Measurements from ENCODE around the gene EVI5L. TPM values are rescaled to one million over a fixed set of nuclear protein-coding genes. Genes with fewer than 3 reads are reported as not detected.

EVI5L gene
- total RNA-seq, 1 experiment from 2014 or later, result 6.4 TPM

DNA sequence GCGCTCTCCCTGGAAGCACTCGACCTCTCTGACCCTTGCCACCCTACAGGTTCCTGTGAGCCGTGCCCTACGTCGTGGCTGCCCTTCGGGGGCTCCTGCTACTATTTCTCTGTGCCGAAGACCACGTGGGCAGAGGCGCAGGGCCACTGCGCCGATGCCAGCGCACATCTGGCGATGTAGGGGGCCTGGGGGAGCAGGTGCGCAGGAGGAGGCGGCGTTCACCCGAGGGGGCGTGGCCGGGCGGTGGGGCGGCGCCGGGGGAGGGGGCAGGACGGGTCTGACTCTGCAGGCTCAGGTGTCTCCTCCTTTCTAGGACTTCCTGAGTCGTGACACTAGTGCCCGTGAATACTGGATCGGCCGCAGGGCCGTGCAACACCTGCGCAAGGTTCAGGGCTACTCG, 40.6 kb upstream of the EVI5L start:
- H3K9me3 ChIP-seq (ENCODE audit: control insufficient read depth, insufficient read depth, low read depth, low read length), result no peaks in the 10 kb centered on the region
- in situ Hi-C loops (cut with HindIII; ENCODE audit: low pct_unique_long_range_greater_than_20kb, low sequenced_read_pairs) (no loop called here), intact Hi-C loops (cut with micrococcal nuclease; ENCODE audit: unreplicated experiment) (no loop called here)
- no peak for ATAC-seq
- no peak overlapping the region for H3K27ac ChIP-seq (ENCODE audit: low read length)
- no peak for DNase-seq (ENCODE audit: low read depth, low spot score)
- H3K4me1 ChIP-seq (ENCODE audit: control insufficient read depth, insufficient read depth, low read length), result no peaks in the 10 kb centered on the region
- no TSS peak for BruUV-seq (replicated peaks)
- POLR2A ChIA-PET, result no interaction called here
- no peak overlapping the region for H3K4me3 ChIP-seq (ENCODE audit: low read depth in 2 of 2, low read length in 2 of 2)
- CTCF ChIA-PET, result interaction anchor here (0.6 kb wide), 1 partner anchor 695 kb away, joined by 3 read pairs; no protein-coding TSS in a partner anchor
- no peaks in the 10 kb centered on the region for H3K36me3 ChIP-seq (ENCODE audit: control insufficient read depth, insufficient read depth, low read length)
- no peaks in the 10 kb centered on the region for H3K27me3 ChIP-seq (ENCODE audit: control insufficient read depth, insufficient read depth, low read length)
- TF ChIP-seq, protein P1, sequence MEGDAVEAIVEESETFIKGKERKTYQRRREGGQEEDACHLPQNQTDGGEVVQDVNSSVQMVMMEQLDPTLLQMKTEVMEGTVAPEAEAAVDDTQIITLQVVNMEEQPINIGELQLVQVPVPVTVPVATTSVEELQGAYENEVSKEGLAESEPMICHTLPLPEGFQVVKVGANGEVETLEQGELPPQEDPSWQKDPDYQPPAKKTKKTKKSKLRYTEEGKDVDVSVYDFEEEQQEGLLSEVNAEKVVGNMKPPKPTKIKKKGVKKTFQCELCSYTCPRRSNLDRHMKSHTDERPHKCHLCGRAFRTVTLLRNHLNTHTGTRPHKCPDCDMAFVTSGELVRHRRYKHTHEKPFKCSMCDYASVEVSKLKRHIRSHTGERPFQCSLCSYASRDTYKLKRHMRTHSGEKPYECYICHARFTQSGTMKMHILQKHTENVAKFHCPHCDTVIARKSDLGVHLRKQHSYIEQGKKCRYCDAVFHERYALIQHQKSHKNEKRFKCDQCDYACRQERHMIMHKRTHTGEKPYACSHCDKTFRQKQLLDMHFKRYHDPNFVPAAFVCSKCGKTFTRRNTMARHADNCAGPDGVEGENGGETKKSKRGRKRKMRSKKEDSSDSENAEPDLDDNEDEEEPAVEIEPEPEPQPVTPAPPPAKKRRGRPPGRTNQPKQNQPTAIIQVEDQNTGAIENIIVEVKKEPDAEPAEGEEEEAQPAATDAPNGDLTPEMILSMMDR (IDR thresholded peaks at IDR 0.05), result no peak
- TF ChIP-seq TCF7L2 (IDR thresholded peaks at IDR 0.05; ENCODE audit: low read depth, low read length) (no peak), POLR2AphosphoS5 (IDR thresholded peaks at IDR 0.05; ENCODE audit: low read depth, low read length) (no peak), SIN3A (IDR thresholded peaks at IDR 0.05; ENCODE audit: borderline replicate concordance, insufficient read depth, low read depth, low read length) (no peak)
- TF ChIP-seq, protein P2, sequence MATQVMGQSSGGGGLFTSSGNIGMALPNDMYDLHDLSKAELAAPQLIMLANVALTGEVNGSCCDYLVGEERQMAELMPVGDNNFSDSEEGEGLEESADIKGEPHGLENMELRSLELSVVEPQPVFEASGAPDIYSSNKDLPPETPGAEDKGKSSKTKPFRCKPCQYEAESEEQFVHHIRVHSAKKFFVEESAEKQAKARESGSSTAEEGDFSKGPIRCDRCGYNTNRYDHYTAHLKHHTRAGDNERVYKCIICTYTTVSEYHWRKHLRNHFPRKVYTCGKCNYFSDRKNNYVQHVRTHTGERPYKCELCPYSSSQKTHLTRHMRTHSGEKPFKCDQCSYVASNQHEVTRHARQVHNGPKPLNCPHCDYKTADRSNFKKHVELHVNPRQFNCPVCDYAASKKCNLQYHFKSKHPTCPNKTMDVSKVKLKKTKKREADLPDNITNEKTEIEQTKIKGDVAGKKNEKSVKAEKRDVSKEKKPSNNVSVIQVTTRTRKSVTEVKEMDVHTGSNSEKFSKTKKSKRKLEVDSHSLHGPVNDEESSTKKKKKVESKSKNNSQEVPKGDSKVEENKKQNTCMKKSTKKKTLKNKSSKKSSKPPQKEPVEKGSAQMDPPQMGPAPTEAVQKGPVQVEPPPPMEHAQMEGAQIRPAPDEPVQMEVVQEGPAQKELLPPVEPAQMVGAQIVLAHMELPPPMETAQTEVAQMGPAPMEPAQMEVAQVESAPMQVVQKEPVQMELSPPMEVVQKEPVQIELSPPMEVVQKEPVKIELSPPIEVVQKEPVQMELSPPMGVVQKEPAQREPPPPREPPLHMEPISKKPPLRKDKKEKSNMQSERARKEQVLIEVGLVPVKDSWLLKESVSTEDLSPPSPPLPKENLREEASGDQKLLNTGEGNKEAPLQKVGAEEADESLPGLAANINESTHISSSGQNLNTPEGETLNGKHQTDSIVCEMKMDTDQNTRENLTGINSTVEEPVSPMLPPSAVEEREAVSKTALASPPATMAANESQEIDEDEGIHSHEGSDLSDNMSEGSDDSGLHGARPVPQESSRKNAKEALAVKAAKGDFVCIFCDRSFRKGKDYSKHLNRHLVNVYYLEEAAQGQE (IDR thresholded peaks at IDR 0.05; ENCODE audit: insufficient read depth in 1 of 2, low read depth in 2 of 2, low read length in 1 of 2), result no peak

DNA sequence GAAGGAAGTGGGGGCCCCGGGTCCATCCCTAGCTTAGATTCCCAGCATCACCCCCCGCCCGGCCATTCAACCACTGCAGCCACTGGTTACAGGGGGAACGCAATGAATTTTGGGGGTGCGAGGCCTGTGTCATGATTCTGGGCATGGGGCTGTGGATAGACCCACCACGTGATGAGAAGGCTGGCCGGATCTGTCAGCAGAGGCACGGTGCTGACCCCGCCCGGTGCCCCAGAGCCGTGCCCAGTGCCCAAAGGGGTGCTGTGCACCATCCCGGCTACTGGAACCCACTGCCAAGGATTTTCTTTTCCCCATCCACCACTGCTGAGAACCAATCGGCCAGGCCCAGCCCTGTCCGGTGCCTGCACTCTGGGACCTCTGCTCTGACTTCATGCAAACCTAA, 39.6 kb upstream of the EVI5L start:
- H3K4me3 ChIP-seq (ENCODE audit: low read depth in 2 of 2, low read length in 2 of 2), result no peak overlapping the region
- in situ Hi-C loops (cut with HindIII; ENCODE audit: low pct_unique_long_range_greater_than_20kb, low sequenced_read_pairs), result no loop called here
- ATAC-seq, result no peak
- POLR2A ChIA-PET, result no interaction called here
- H3K36me3 ChIP-seq (ENCODE audit: control insufficient read depth, insufficient read depth, low read length), result no peaks in the 10 kb centered on the region
- H3K4me1 ChIP-seq (ENCODE audit: control insufficient read depth, insufficient read depth, low read length), result no peaks in the 10 kb centered on the region
- DNase-seq (ENCODE audit: low read depth, low spot score), result no peak
- no TSS peak for BruUV-seq (replicated peaks)
- intact Hi-C loops (cut with micrococcal nuclease; ENCODE audit: unreplicated experiment), result no loop called here
- TF ChIP-seq SIN3A (IDR thresholded peaks at IDR 0.05; ENCODE audit: borderline replicate concordance, insufficient read depth, low read depth, low read length), result no peak
- TF ChIP-seq, protein P1 (IDR thresholded peaks at IDR 0.05), result no peak
- TF ChIP-seq POLR2AphosphoS5 (IDR thresholded peaks at IDR 0.05; ENCODE audit: low read depth, low read length), result no peak
- TF ChIP-seq, protein P2 (IDR thresholded peaks at IDR 0.05; ENCODE audit: insufficient read depth in 1 of 2, low read depth in 2 of 2, low read length in 1 of 2), result no peak
- no peak for TF ChIP-seq TCF7L2 (IDR thresholded peaks at IDR 0.05; ENCODE audit: low read depth, low read length)
- CTCF ChIA-PET, result no interaction called here
- H3K27me3 ChIP-seq (ENCODE audit: control insufficient read depth, insufficient read depth, low read length), result no peaks in the 10 kb centered on the region
- no peak overlapping the region for H3K27ac ChIP-seq (ENCODE audit: low read length)
- no peaks in the 10 kb centered on the region for H3K9me3 ChIP-seq (ENCODE audit: control insufficient read depth, insufficient read depth, low read depth, low read length)

Data from Panc1 (cell line).